Measurements from ENCODE around the gene MINK1.
"Not testable (repeated sequence)": the region's sequence is repeated elsewhere in the genome, so short reads cannot be mapped to it uniquely, and the experiment has no call there.

Gene MINK1

GRCh38 chr17:4899341-4900230 is 66.4 kb downstream of the MINK1 start, which contains the start of gene C17orf107:
TSS of gene C17orf107 (plus strand) at chr17:4899536. CDS start at chr17:4899763, 227 bp downstream.
- DNase-seq (ENCODE audit: low read depth in 2 of 2): peak; percentile 96 to 97

GRCh38 chr17:4900231-4901107 is 67.3 kb downstream of the MINK1 start:
- peak in 1 of 2 donors; percentile 34 for DNase-seq (ENCODE audit: low read depth in 2 of 2)

GRCh38 chr17:4901108-4901647 is 68.0 kb downstream of the MINK1 start:
- no peak for DNase-seq (ENCODE audit: low read depth in 2 of 2)

DNA sequence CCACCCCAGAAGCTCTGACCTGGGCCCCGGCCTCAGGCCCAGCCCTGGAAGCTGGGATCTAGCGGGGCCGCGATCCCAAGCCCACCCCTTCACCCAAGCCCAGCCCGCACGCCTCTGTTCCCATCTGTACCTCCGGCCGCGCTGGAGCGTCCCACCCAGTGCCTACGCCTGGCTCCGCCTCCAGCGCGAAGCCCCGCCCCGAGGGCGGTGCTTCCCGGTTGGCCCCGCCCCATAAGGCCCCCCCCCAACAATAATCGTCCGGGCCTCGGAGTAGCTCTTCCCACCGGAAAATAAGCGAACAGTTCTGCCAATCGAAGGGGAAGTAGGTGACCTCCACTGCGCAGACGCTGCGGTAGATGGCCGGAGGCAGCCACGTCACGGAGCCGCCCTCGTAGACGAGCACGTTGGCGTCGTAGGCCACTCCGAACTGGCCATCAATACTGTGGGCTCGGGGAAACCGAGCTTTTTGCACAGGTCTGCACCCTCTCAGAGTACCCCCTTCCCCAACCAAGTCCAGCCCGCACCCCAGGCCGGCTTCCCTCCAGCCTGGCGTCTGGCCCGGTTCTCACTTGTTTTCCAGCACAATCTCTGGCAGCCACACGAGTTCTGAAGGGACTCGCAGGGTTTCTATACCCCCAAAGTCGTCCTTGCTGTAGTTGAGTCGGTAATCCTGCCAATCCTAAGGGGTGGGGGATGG is 68.7 kb downstream of the MINK1 start:
- DNase-seq (ENCODE audit: low read depth in 2 of 2): no peak

DNA sequence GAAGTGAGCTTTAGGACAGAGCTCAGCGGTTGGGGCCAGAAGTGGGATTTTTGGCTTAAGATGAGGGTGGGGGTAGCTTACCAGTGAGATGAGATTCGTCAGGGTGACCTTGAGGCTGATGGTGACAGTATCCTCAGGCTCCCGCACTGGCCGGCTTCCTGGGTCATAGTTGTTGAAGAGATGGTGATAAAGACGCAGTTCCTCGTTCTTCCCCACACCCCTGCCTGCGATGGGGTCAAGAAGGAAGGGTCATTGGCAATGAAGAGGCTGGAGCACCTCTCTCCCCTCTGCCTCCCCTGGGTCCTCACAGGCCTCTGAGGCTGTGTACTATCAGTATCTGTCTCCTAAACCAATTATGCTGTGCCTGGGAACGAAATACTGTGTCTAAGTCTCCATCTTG is 69.4 kb downstream of the MINK1 start:
- DNase-seq (ENCODE audit: low read depth in 2 of 2): no peak

DNA sequence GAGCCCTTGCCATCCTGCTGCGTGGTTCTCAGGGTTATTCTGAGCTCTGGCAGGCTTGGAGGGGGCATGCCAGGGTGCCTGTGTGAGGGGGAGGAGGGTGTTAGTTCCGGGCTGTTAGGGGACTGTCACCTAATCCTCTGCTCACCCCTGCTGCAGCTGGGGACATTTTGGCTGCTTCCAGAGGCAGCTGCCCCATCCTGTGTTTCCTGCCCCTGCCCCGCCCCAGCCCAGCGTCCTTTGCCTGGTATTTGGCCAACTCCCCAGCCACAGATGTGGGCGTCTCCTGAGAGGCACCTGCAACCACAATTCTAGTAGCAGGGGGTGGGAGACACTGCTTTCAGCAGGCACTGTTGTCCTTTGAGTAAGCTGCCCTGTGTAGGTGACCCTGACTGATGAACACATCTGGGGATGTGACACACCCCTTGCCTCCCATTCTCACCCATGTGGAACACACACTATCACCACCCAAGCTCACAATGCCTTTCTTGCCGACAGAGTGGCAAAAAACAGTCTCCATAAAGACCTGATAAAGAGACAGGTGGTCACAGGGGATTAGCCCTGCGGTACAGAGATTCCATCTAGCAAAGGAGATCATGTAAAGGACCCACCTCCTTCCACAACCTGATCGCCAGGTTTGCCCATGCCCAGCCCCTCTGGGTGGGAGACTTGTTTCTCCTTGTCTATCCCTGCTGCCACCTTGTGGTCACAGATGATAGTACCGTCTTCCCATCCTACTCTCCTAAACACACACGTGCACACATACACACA is 70.1 kb downstream of the MINK1 start, which contains the start of gene CHRNE:
Gene CHRNE (minus strand): TSS at position 48 of the 768 bp plus-strand sequence. CDS start 35 bp downstream, at position 13.
- DNase-seq (ENCODE audit: low read depth in 2 of 2): peak; percentile 45 to 68

- not testable (repeated sequence) for DNase-seq (ENCODE audit: low read depth in 2 of 2)
Measured at GRCh38 chr17:4906642-4907041, 73.5 kb downstream of the MINK1 start.

DNA sequence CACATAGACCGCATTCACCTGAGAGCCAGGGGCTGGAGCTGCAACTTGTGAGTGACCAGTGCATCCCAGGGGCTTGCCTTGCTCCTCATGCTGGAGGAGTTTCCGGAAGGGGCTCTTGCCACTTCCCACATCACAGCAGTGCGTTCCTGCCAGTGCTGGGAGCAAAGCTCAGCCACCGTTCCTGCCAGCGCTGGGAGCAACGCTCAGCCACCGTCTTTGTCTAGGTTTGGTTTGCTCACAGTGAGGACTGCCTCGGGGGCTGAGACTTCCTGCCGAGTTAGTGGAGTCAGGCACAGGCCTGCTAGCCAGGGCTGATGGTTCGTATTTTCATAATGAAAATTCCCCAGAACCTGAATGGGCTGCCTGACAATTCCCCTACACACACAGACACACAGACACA is 75.2 kb downstream of the MINK1 start:
- no peak for DNase-seq (ENCODE audit: low read depth in 2 of 2)

DNA sequence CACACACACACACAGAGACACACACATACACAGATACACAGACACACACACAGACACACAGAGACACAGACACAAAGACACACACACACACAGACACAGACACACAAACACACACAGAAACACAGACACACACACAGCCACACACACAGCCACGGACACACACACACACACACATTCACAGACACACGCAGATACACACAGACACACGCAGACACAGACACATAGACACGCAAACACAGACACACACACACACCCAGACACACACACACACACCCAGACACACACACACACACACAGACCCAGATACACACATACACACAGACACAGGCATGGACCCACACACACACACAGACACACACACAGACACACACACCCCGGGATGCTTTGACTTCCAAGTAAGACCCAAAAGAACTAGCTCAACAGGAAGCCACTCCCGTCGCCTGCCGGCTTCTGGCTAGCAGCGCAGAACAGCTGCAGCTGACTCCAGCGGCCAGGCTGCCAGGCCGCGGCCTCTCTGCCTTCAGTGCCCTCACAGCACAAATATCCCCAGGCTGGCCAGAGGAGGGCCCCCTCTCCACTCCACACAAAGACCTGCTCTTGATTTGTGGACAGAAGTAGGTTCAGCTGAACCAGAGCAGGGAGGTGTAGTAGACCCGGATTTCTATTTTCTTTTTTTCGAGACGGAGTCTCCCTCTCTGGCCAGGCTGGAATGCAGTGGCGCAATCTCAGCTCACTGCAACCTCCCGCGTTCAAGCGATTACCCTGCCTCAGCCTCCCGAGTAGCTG is 75.8 kb downstream of the MINK1 start:
- peak; percentile 50 to 57 for DNase-seq (ENCODE audit: low read depth in 2 of 2)

- DNase-seq (ENCODE audit: low read depth in 2 of 2): no peak
Measured at GRCh38 chr17:4913994-4914393, 80.9 kb downstream of the MINK1 start.

- DNase-seq (ENCODE audit: low read depth in 2 of 2): not testable (repeated sequence)
Measured at GRCh38 chr17:4914551-4914950, 81.4 kb downstream of the MINK1 start.

DNA sequence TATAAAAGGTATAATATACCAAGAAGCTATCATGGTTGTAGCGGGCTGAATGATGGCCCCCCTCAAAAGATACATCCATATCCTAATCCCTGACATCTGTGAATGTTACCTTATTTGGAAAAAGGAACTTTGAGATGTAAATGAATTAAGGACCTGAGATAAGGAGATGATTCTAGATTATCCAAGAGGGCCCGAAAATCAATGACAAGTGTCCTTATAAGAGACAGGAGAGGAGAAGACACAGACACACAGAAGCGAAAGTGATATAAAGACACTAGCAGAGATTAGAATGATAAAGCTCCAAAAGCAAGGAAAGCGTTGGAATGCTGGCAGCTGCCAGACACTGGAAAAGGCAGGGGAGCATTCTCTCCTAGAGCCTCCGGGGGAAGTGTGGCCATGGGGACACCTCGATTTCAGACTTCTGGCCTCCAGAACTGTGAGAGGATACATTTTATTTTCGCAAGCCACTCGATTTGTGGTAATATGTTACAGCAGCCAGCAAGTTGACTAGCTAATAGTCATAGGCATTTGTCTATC is 86.4 kb downstream of the MINK1 start:
- DNase-seq (ENCODE audit: low read depth in 2 of 2): no peak

GRCh38 chr17:4920351-4921048 is 87.4 kb downstream of the MINK1 start:
- DNase-seq (ENCODE audit: low read depth in 2 of 2): no peak

DNA sequence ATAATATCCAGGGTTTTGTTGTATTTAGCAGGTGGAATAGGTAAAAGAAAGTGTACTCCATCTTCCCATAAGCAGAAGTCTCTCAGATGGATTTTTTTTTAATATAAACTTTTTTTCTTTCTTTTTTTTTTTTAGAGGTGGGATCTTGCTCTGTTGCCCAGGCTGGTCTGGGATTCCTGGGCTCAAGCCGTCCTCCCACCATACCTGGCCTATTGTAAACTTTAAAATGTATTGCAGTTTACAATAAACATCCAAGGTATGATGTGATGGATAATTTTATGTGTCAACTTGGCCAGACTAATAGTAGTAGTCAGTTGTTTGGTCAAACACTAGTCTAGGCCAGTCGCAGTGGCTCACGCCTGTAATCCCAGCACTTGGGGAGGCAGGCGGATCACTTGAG is 88.2 kb downstream of the MINK1 start:
- no peak for DNase-seq (ENCODE audit: low read depth in 2 of 2)

DNA sequence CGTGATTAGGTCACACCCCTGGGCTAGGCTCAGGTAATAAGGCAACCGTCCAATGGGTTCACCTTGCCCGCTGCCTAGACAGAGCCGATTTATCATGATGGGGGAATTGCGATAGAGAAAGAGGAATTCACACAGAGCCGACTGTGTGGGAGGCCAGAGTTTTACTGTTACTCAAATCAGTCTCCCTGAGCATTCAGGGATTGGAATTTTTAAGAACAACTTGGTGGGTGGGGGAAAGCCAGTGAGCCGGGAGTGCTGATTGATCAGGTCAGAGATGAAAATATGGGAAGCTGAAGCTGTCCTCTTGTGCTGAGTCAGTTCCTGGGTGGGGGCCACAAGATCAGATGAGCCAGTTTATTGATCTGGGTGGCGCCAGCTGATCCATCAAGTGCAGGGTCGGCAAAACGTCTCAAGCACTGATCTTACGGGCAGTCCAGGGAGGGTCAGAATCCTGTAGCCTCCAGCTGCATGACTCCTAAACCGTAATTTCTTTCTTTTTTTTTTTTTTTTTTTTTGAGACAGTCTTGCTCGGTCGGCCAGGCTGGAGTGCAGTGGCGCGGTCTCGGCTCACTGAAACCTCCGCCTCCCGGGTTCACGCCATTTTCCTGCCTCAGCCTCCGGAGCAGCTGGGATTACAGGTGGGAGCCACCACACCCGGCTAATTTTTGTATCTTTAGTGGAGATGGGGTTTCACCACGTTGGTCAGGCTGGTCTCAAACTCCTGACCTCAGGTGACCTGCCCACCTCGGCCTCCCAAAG is 93.6 kb downstream of the MINK1 start:
- DNase-seq (ENCODE audit: low read depth in 2 of 2): not testable (repeated sequence)

GRCh38 chr17:4928881-4929280 is 95.7 kb downstream of the MINK1 start:
- DNase-seq (ENCODE audit: low read depth in 2 of 2): no peak

- no peak for DNase-seq (ENCODE audit: low read depth in 2 of 2)
Measured at GRCh38 chr17:4931963-4932362, 98.8 kb downstream of the MINK1 start, which contains the start of gene GP1BA. TSS of gene GP1BA (plus strand) at chr17:4932277. CDS start at chr17:4932605, 328 bp downstream.

DNA sequence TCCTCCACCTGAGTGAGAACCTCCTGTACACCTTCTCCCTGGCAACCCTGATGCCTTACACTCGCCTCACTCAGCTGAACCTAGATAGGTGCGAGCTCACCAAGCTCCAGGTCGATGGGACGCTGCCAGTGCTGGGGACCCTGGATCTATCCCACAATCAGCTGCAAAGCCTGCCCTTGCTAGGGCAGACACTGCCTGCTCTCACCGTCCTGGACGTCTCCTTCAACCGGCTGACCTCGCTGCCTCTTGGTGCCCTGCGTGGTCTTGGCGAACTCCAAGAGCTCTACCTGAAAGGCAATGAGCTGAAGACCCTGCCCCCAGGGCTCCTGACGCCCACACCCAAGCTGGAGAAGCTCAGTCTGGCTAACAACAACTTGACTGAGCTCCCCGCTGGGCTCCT is 99.6 kb downstream of the MINK1 start:
- no peak for DNase-seq (ENCODE audit: low read depth in 2 of 2)

All from stimulated activated CD4-positive, alpha-beta T cell treated with anti-CD3 and anti-CD28 coated beads, Interleukin-1b, Interleukin-23, amount 100 ng/mL, for 4 hours (primary cell).